Activated naive CD8-positive, alpha-beta T cell treated with anti-CD3 and anti-CD28 coated beads, Interleukin-2, amount 10 ng/mL, durations not matched to agents 7 days and 5 days (primary cell): ENCODE measurements around the gene IL1B. TPM values are rescaled to one million over a fixed set of nuclear protein-coding genes. Genes with fewer than 3 reads are reported as not detected.
A peak's percentile ranks its signal among the peaks of the same experiment; 100 is the strongest.

Source experiments
- ATAC-seq: fragments of 150-1000 bp; cut with Tn5 transposase; one replicate; pipeline ENCODE4 v1.10.0; 2021; ENCODE audit warnings: low read depth, moderate library complexity
- POLR2A ChIA-PET: fragments of 350-600 bp; sonication (Branson Sonifier 250); formaldehyde crosslinking; loops from one replicate; lab custom pipeline; 2021; ENCODE audit warnings: antibody characterized with exemption; lab: Charles Lee
- DNase-seq: peaks from one replicate; pipeline ENCODE4 v3.0.0; 2021
- H3K27ac Mint-ChIP-seq: one replicate; pipeline ENCODE4 v1.8.0; 2022; ENCODE audit warnings: mild to moderate bottlenecking, mixed read lengths
- H3K27me3 Mint-ChIP-seq: one replicate; pipeline ENCODE4 v1.8.0; 2022; ENCODE audit warnings: mild to moderate bottlenecking, moderate library complexity, mixed read lengths
- H3K36me3 Mint-ChIP-seq: one replicate; pipeline ENCODE4 v1.8.0; 2021; ENCODE audit warnings: mild to moderate bottlenecking, mixed read lengths
- H3K4me1 Mint-ChIP-seq: one replicate; pipeline ENCODE4 v1.8.0; 2021; ENCODE audit warnings: mixed read lengths
- H3K4me3 Mint-ChIP-seq: one replicate; pipeline ENCODE4 v1.8.0; 2022; ENCODE audit warnings: mild to moderate bottlenecking, moderate library complexity, mixed read lengths
- H3K9me3 Mint-ChIP-seq: one replicate; pipeline ENCODE4 v1.8.0; 2021; ENCODE audit warnings: mixed read lengths
- total RNA-seq, 2 experiments: library from RNA; stranded (reverse); gene quantifications; one replicate each; pipeline ENCODE4 v1.2.3, GENCODE V29; 2021

IL1B gene
- total RNA-seq, 2 experiments from 2014 or later: 0.19 TPM; not detected in 1

- Mint-ChIP-seq H3K9me3 (peaks cover 9% of the 10 kb centered on the region), H3K4me3 (no peak overlapping the region), H3K27ac (no peak overlapping the region), H3K27me3 (peaks cover 3% of the 10 kb centered on the region), H3K36me3 (peaks cover 17% of the 10 kb centered on the region), H3K4me1 (peaks cover 40% of the 10 kb centered on the region)
- ATAC-seq (no peak), DNase-seq (no peak)
- POLR2A ChIA-PET: no interaction called here
Observed at GRCh38 chr2:112800881-112801583, 35.5 kb downstream of the IL1B start.

DNA sequence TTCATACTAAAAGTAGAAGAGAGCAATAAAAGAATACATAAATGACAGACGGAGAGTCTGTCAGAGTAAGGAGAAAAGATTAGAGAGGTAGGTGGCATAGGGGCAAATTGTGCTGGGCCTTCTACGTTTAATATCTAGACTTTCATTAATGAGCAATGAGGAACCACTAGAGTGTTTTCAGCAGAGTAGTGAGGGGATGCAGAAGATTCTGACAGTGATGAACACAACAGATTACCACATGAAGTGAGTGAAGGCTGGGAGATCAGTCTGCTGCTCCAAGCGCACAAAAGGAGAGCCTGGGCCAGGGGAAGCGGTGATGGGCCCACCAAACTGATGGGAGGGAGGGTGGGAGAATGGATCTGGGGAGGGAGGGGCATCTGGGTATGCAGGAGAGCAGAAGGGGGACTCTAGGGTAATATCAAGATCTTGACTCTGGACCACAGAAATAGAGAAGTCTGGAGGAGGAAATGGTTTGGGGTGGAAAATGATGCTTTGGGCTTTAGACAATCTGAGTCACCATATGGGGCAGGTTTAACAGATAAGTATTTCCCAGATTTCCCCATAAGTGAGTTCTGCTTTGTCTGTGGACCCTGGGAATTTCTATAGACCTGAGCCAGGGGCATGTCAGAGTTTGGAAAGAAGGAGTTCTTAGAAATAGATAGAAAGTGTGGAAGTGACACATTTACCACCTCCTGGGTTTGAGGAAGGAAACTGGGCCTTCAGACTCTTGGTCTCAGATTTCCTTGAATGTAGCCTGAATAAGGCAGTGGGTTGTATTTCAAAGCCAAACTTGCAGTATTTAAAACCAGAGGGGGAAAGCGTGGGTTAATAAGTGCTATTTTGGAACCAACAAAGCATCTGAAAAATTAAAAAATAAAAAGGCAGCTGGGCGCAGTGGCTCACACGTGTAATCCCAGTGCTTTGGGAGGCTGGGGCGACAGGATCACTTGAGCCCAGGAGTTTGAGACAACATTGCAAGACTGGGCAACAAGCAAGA is 37.3 kb downstream of the IL1B start:
- ATAC-seq (peak; percentile 58), DNase-seq (no peak)
- peak overlapping the region; percentile 28 for H3K4me3 Mint-ChIP-seq
- H3K9me3 Mint-ChIP-seq: peaks cover 11% of the 10 kb centered on the region
- POLR2A ChIA-PET: no interaction called here
- H3K36me3 Mint-ChIP-seq: peaks cover 13% of the 10 kb centered on the region
- H3K27me3 Mint-ChIP-seq: peaks cover 3% of the 10 kb centered on the region
- peaks cover 42% of the 10 kb centered on the region for H3K4me1 Mint-ChIP-seq
- H3K27ac Mint-ChIP-seq: peak overlapping the region; percentile 56

DNA sequence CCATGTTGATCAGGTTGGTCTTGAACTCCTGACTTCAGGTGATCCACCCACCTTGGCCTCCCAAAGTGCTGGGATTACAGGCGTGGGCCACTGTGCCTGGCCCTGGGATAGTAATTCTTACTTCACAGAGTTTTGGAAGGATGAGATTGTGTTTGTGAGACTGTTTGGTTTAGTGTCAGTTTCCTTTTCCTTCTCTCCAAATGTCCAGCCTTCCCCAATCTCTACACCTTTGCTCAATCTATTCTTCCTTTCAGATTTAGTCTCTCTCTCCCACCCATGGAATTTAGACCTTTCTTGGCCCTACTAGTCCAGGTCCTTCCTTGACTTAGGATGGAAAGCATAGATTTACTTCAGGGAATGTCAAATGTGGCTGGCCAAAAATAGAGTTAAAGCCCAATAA is 40.1 kb downstream of the IL1B start:
- no peak for DNase-seq
- H3K4me3 Mint-ChIP-seq: no peak overlapping the region
- peaks cover 3% of the 10 kb centered on the region for H3K27me3 Mint-ChIP-seq
- ATAC-seq: no peak
- H3K36me3 Mint-ChIP-seq: peaks cover 17% of the 10 kb centered on the region
- peaks cover 16% of the 10 kb centered on the region for H3K9me3 Mint-ChIP-seq
- H3K27ac Mint-ChIP-seq: no peak overlapping the region
- POLR2A ChIA-PET: no interaction called here
- peaks cover 39% of the 10 kb centered on the region for H3K4me1 Mint-ChIP-seq

DNA sequence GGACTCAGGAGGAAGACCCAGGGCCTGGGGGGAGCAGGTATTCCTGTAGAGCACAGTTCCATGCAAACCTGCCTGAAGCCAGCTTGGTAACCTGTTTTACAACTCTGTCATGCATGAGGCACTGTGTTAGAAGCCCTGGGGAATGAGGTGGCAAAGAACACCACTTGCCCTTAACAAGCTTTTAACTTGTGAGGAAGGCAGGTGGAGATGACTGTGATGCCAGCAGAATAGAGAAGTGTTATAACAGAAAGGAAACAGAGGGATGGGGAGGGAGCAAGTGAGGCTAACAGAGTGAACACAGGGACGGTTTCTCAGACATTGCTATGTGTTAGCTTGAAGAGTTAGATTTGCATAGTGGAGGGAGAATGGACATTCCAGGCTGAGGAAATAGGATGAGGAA is 40.8 kb downstream of the IL1B start:
- H3K4me1 Mint-ChIP-seq: peaks cover 37% of the 10 kb centered on the region
- POLR2A ChIA-PET: no interaction called here
- H3K9me3 Mint-ChIP-seq: peaks cover 16% of the 10 kb centered on the region
- H3K27me3 Mint-ChIP-seq: peaks cover 3% of the 10 kb centered on the region
- H3K4me3 Mint-ChIP-seq: no peak overlapping the region
- peaks cover 17% of the 10 kb centered on the region for H3K36me3 Mint-ChIP-seq
- ATAC-seq (no peak), DNase-seq (no peak)
- no peak overlapping the region for H3K27ac Mint-ChIP-seq

- DNase-seq: no peak
- H3K36me3 Mint-ChIP-seq: peaks cover 20% of the 10 kb centered on the region
- H3K9me3 Mint-ChIP-seq: peaks cover 19% of the 10 kb centered on the region
- H3K27me3 Mint-ChIP-seq: peaks cover 3% of the 10 kb centered on the region
- H3K4me1 Mint-ChIP-seq: peaks cover 32% of the 10 kb centered on the region
- POLR2A ChIA-PET: no interaction called here
- no peak for ATAC-seq
- H3K4me3 Mint-ChIP-seq: no peak overlapping the region
- H3K27ac Mint-ChIP-seq: no peak overlapping the region
Observed at GRCh38 chr2:112794841-112795240, 41.7 kb downstream of the IL1B start.

DNA sequence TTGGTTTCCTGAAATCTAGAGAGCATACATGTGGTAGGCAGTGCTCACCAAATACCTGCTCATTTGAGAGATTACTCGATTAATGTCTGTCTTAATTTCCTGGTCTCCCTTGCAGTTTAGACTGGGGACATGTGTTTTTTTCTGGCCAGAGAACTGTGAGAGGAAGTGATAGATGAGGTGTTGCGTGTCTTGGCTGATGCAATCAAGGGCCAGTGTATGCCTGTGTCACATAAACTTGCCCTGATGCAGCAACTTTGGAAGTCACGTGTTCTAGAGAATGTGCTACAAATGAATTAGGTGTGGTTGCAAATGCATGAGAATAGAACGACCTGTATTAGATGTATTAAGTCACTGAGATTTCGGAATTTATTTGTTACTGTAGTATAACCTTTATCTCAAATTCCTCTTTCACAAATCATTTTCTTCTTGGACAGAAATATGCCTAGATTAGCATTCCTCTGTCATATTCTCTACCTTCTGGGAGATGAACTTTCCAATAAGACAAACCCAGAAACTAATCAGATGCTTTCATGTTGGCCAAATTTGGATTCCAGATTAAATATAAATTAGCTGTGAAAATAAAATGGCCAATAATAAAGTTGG is 42.3 kb downstream of the IL1B start:
- no peak overlapping the region for H3K4me3 Mint-ChIP-seq
- ATAC-seq (peak; percentile 80), DNase-seq (no peak)
- H3K27ac Mint-ChIP-seq: peak overlapping the region; percentile 78
- POLR2A ChIA-PET: no interaction called here
- H3K4me1 Mint-ChIP-seq: peaks cover 26% of the 10 kb centered on the region
- peaks cover 4% of the 10 kb centered on the region for H3K27me3 Mint-ChIP-seq
- H3K36me3 Mint-ChIP-seq: peaks cover 20% of the 10 kb centered on the region
- H3K9me3 Mint-ChIP-seq: peaks cover 19% of the 10 kb centered on the region

GRCh38 chr2:112793449-112793978 is 43.1 kb downstream of the IL1B start:
- no peak overlapping the region for H3K4me3 Mint-ChIP-seq

DNA sequence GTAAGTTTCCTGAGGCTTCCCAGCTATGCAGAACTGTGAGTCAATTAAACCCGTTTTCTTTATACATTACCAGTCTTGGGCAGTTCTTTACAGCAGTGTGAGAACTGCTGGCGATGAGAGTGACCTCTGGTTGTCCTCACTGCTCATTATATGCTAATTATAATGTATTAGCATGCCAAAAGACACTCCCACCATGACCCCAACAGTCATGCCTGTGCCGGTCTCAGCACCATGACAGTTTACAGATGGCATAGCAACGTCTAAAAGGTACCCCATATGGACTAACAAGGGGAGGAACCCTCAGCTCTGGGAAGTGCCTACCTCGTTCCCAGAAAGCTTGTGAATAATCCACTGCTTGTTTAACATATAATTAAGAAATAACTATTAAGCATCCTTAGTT is 44.2 kb downstream of the IL1B start:
- Mint-ChIP-seq H3K4me1 (peaks cover 20% of the 10 kb centered on the region), H3K36me3 (peaks cover 14% of the 10 kb centered on the region), H3K27ac (no peak overlapping the region), H3K4me3 (no peak overlapping the region), H3K9me3 (peaks cover 18% of the 10 kb centered on the region), H3K27me3 (peaks cover 13% of the 10 kb centered on the region)
- ATAC-seq (no peak), DNase-seq (no peak)
- POLR2A ChIA-PET: no interaction called here

More at GRCh38 chr2:112793449-112793978, 43.1 kb downstream of the IL1B start:
- peaks cover 11% of the 10 kb centered on the region for H3K27me3 Mint-ChIP-seq
- peaks cover 20% of the 10 kb centered on the region for H3K36me3 Mint-ChIP-seq
- no peak for ATAC-seq
- peaks cover 20% of the 10 kb centered on the region for H3K9me3 Mint-ChIP-seq
- peak overlapping the region; percentile 62 for H3K27ac Mint-ChIP-seq
- POLR2A ChIA-PET: no interaction called here
- no peak for DNase-seq
- peaks cover 22% of the 10 kb centered on the region for H3K4me1 Mint-ChIP-seq

DNA sequence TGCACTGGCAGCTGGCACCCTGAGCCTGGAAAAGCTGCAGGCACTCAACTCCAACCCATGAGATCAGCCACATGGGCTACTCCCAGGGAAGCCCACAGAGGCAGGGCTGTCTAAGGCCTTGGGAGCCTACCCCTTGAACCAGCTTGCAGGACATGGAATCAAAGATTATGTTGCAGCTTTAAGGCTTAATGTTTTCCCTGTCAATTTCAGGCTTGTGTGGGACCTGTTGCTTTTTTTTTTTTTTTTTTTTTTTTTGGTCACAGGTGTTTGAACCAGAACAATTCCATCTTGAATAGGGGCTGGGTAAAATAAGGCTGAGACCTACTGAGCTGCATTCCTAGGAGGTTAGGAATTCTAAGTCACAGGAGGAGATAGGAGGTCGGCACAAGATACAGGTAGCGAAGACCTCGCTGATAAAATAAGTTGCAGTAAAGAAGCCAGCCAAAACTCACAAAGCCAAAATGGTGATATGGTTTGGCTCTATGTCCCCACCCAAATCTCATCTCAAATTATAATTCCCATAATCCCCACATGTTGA is 44.8 kb downstream of the IL1B start:
- H3K4me3 Mint-ChIP-seq: no peak overlapping the region
- DNase-seq (no peak), ATAC-seq (no peak)
- POLR2A ChIA-PET: no interaction called here
- H3K27ac Mint-ChIP-seq: no peak overlapping the region
- peaks cover 21% of the 10 kb centered on the region for H3K4me1 Mint-ChIP-seq
- H3K27me3 Mint-ChIP-seq: peaks cover 15% of the 10 kb centered on the region
- peaks cover 16% of the 10 kb centered on the region for H3K9me3 Mint-ChIP-seq
- peaks cover 12% of the 10 kb centered on the region for H3K36me3 Mint-ChIP-seq

DNA sequence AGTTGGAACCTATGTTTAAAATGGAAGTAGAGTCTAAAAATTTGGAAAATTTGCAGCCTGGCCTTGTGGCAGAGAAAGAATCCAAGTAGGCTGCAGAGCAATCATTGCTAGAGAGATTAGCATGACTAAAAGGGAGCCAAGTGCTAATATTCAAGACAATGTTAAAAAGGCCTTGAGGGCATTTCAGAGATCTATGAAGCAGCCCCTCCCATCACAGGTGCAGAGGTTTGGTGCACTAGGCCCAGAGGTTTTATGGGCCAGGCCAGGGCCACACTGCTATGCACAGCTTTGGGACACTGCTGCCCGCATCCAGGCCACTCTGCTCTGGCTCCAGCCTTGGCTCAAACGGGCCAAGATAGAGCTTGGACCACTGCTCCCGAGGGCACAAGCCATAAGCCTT is 45.6 kb downstream of the IL1B start:
- Mint-ChIP-seq H3K4me1 (peaks cover 21% of the 10 kb centered on the region), H3K9me3 (peaks cover 16% of the 10 kb centered on the region)
- POLR2A ChIA-PET: no interaction called here

GRCh38 chr2:112790305-112790704 is 46.3 kb downstream of the IL1B start:
- H3K36me3 Mint-ChIP-seq: peaks cover 9% of the 10 kb centered on the region
- peaks cover 19% of the 10 kb centered on the region for H3K4me1 Mint-ChIP-seq
- H3K27ac Mint-ChIP-seq: no peak overlapping the region
- no peak for DNase-seq
- peaks cover 19% of the 10 kb centered on the region for H3K27me3 Mint-ChIP-seq
- peaks cover 13% of the 10 kb centered on the region for H3K9me3 Mint-ChIP-seq
- ATAC-seq: no peak
- no peak overlapping the region for H3K4me3 Mint-ChIP-seq
- POLR2A ChIA-PET: no interaction called here

More for the DNA sequence above, 45.6 kb downstream of the IL1B start:
- H3K27ac Mint-ChIP-seq: no peak overlapping the region
- DNase-seq (no peak), ATAC-seq (no peak)
- H3K36me3 Mint-ChIP-seq: peaks cover 12% of the 10 kb centered on the region
- H3K27me3 Mint-ChIP-seq: peaks cover 15% of the 10 kb centered on the region
- no peak overlapping the region for H3K4me3 Mint-ChIP-seq

DNA sequence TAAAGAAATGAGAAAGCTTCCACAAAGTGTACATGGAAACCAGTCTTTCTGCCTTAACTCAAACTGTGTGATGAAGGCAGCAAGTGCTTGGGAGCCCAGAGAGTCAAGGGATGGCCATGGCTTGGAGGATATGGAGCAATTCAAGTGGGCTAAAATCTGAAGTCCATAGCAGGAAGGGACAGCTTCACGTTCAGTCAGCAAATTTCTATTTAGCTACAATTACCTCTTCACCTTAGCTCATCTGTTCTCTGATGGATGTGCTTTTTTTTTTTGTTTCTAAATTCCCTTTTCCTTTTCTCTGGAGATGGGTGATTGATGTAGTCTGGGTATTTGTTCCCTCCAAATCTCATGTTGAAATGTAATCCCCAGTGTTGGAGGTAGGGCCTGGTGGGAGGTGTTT is 47.4 kb downstream of the IL1B start:
- no peak overlapping the region for H3K27ac Mint-ChIP-seq
- ATAC-seq: no peak
- peaks cover 28% of the 10 kb centered on the region for H3K27me3 Mint-ChIP-seq
- peaks cover 9% of the 10 kb centered on the region for H3K36me3 Mint-ChIP-seq
- DNase-seq: no peak
- POLR2A ChIA-PET: no interaction called here
- peaks cover 12% of the 10 kb centered on the region for H3K4me1 Mint-ChIP-seq
- H3K4me3 Mint-ChIP-seq: no peak overlapping the region
- peaks cover 9% of the 10 kb centered on the region for H3K9me3 Mint-ChIP-seq

DNA sequence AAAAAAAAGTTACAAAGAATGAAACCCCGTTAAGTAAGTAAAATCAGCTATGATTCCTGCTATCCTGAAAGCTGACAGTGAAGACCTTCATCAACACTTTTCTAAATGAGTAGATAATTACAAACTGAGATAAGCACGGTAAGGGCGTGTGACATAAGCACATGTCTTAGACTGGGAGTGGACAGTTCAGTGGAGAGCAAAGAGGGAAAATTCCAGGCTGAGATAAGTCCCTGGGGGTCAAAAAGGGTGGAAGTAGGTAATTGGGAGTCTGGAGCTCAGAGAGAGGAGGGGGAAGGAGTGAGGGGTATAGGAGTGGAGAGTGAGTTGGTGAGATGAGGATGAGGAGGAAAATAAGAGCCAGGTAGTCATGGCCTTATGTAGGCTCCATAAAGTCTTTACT is 47.9 kb downstream of the IL1B start:
- ATAC-seq (no peak), DNase-seq (no peak)
- Mint-ChIP-seq H3K4me1 (peaks cover 8% of the 10 kb centered on the region), H3K27ac (no peak overlapping the region), H3K36me3 (peaks cover 10% of the 10 kb centered on the region), H3K4me3 (no peak overlapping the region), H3K27me3 (peaks cover 28% of the 10 kb centered on the region), H3K9me3 (peaks cover 9% of the 10 kb centered on the region)
- POLR2A ChIA-PET: no interaction called here
